GM23338 (cell line): Measurements from ENCODE around the gene MAP3K9. TPM values are rescaled to one million over a fixed set of nuclear protein-coding genes. Genes with fewer than 3 reads are reported as not detected.

Experiments
- ATAC-seq: fragments of 200-7000 bp; cut with Tn5 transposase; 3 replicates; pipeline ENCODE4 v1.9.1; 2020
- DNase-seq: peaks from one replicate; pipeline ENCODE4 v3.0.0-alpha.2; 2015; ENCODE audit warnings: low spot score
- H2AFZ ChIP-seq: fragments of 200-600 bp; sonication (generic); 2 replicates; pipeline ENCODE4 v1.8.0; 2016; ENCODE audit warnings: antibody characterized with exemption, mild to moderate bottlenecking, moderate library complexity
- H3F3A ChIP-seq: fragments of 200-600 bp; sonication (generic); replicated peaks from 2 replicates; pipeline ENCODE4 v1.8.0; 2017; ENCODE audit warnings: antibody characterized with exemption, mixed run types, low read depth
- H3K27ac ChIP-seq: fragments of 200-600 bp; sonication (generic); 2 replicates; pipeline ENCODE4 v1.6.1; 2016; ENCODE audit warnings: low read depth
- H3K27me3 ChIP-seq: fragments of 200-600 bp; sonication (generic); 2 replicates; pipeline ENCODE4 v1.8.0; 2016; ENCODE audit warnings: mild to moderate bottlenecking, mixed run types, moderate library complexity; ENCODE audit not compliant: insufficient read depth
- H3K36me3 ChIP-seq: fragments of 200-600 bp; sonication (generic); 2 replicates; pipeline ENCODE4 v1.8.0; 2016; ENCODE audit warnings: mild to moderate bottlenecking; ENCODE audit not compliant: insufficient read depth
- H3K4me1 ChIP-seq: fragments of 200-600 bp; sonication (generic); 2 replicates; pipeline ENCODE4 v1.8.0; 2016; ENCODE audit warnings: mild to moderate bottlenecking, moderate library complexity; ENCODE audit not compliant: insufficient read depth
- H3K4me2 ChIP-seq: fragments of 200-600 bp; sonication (generic); 2 replicates; pipeline ENCODE4 v1.7.1; 2017; ENCODE audit warnings: mixed run types
- H3K4me3 ChIP-seq: fragments of 200-600 bp; sonication (generic); 2 replicates; pipeline ENCODE4 v1.6.1; 2016; ENCODE audit warnings: mixed run types
- H3K79me2 ChIP-seq: fragments of 200-600 bp; sonication (generic); replicated peaks from 2 replicates; pipeline ENCODE4 v1.8.0; 2017; ENCODE audit warnings: mild to moderate bottlenecking; ENCODE audit not compliant: insufficient read depth
- H3K9me2 ChIP-seq: fragments of 200-600 bp; sonication (generic); 2 replicates; pipeline ENCODE4 v1.8.0; 2017; ENCODE audit not compliant: insufficient read depth
- H4K20me1 ChIP-seq: fragments of 200-600 bp; sonication (generic); replicated peaks from 2 replicates; pipeline ENCODE4 v1.8.0; 2017; ENCODE audit warnings: mild to moderate bottlenecking; ENCODE audit not compliant: insufficient read depth
- H3K27ac Mint-ChIP-seq: 2 replicates; pipeline ENCODE4 v1.8.0; 2020; ENCODE audit warnings: inconsistent platforms, mild to moderate bottlenecking, moderate library complexity, mixed read lengths
- H3K27me3 Mint-ChIP-seq: 3 replicates; pipeline ENCODE4 v1.8.0; 2022; ENCODE audit warnings: low read depth, mild to moderate bottlenecking, moderate library complexity, mixed read lengths, inconsistent platforms; ENCODE audit not compliant: insufficient read depth, poor library complexity
- H3K36me3 Mint-ChIP-seq: 3 replicates; pipeline ENCODE4 v1.8.0; 2021; ENCODE audit warnings: low read depth, mild to moderate bottlenecking, inconsistent platforms, moderate library complexity, mixed read lengths
- H3K4me1 Mint-ChIP-seq: 3 replicates; pipeline ENCODE4 v1.8.0; 2020; ENCODE audit warnings: mild to moderate bottlenecking, inconsistent platforms, mixed read lengths
- H3K4me3 Mint-ChIP-seq: 3 replicates; pipeline ENCODE4 v1.8.0; 2021; ENCODE audit warnings: moderate library complexity, mild to moderate bottlenecking, inconsistent platforms, mixed read lengths
- H3K9me3 Mint-ChIP-seq: 3 replicates; pipeline ENCODE4 v1.8.0; 2020; ENCODE audit warnings: moderate library complexity, mild to moderate bottlenecking, inconsistent platforms, mixed read lengths
- CREB1 ChIP-seq: fragments of 250-450 bp; sonication (Bioruptor Pico); IDR thresholded peaks from 2 replicates; pipeline ENCODE4 v1.5.0; 2020; ENCODE audit warnings: low read depth, mild to moderate bottlenecking, moderate library complexity
- CTCF ChIP-seq, 2 experiments: fragments of 200-600 bp in 1 of 2; sonication (generic) in 1 of 2; conservative IDR thresholded peaks; 2 replicates each; pipeline versions ENCODE4 v1.5.1 to v1.6.1; 2016 to 2017; ENCODE audit warnings: antibody characterized with exemption in 2 of 2, low read depth in 2 of 2, mild to moderate bottlenecking in 2 of 2, moderate library complexity in 1 of 2
- EZH2 ChIP-seq: fragments of 200-600 bp; sonication (generic); IDR thresholded peaks from one replicate; pipeline ENCODE4 v1.8.0; 2017; ENCODE audit warnings: antibody characterized with exemption, mild to moderate bottlenecking, low read depth; ENCODE audit not compliant: unreplicated experiment
- EZH2phosphoT487 ChIP-seq: fragments of 200-600 bp; sonication (generic); IDR thresholded peaks from one replicate; pipeline ENCODE4 v1.8.1; 2018; ENCODE audit warnings: antibody characterized with exemption; ENCODE audit not compliant: unreplicated experiment
- JUNB ChIP-seq: IDR thresholded peaks from one replicate; pipeline ENCODE4 v1.6.1; 2016; ENCODE audit warnings: antibody characterized with exemption; ENCODE audit not compliant: unreplicated experiment
- NANOG ChIP-seq: IDR thresholded peaks from 2 replicates; pipeline ENCODE4 v1.6.1; 2016; ENCODE audit warnings: antibody characterized with exemption, borderline replicate concordance
- POLR2AphosphoS5 ChIP-seq: IDR thresholded peaks from 2 replicates; pipeline ENCODE4 v1.6.1; 2016; ENCODE audit warnings: antibody characterized with exemption, low read depth
- STAT1 ChIP-seq: IDR thresholded peaks from one replicate; pipeline ENCODE4 v1.6.1; 2016; ENCODE audit warnings: antibody characterized with exemption; ENCODE audit not compliant: unreplicated experiment
- polyA plus RNA-seq: library from polyadenylated mRNA; unstranded; fragments of >200 nt; fragmentation: Nextera tagmentation; extraction: Ambion mirVana; gene quantifications from 2 replicates; pipeline ENCODE4 v1.2.1, GENCODE V29; 2016
- total RNA-seq: library from RNA; depleted of rRNA; stranded (reverse); fragments of >200 nt; shearing (Covaris generic); gene quantifications from 2 replicates; pipeline ENCODE4 v1.2.3, GENCODE V29; 2014

Gene MAP3K9
- total and polyA plus RNA-seq, 2 experiments from 2014 or later = 5.3 to 30.8 TPM

GRCh38 chr14:70724110-70724509, 85.2 kb downstream of the MAP3K9 start:
- Mint-ChIP-seq H3K27ac (no peak overlapping the region), H3K4me1 (peaks cover 12% of the 10 kb centered on the region), H3K9me3 (no peaks in the 10 kb centered on the region), H3K27me3 (peaks cover 2% of the 10 kb centered on the region), H3K4me3 (no peak overlapping the region), H3K36me3 (peaks cover 5% of the 10 kb centered on the region)
- H3K79me2 ChIP-seq = no peaks in the 10 kb centered on the region
- peak in 1 of 2 experiments; percentile 27; a peak in 2 of 4 replicates for TF ChIP-seq CTCF (conservative IDR thresholded peaks at IDR 0.05; ENCODE audit: low read depth in 2 of 2)
- TF ChIP-seq CREB1 (CRISPR knock-in tag) = no peak
- no peak overlapping the region for H3K27ac ChIP-seq
- H4K20me1 ChIP-seq = no peaks in the 10 kb centered on the region; the same call in 1 of the 2 replicates
- H3K4me2 ChIP-seq = no peak overlapping the region
- no peak for DNase-seq
- no peaks in the 10 kb centered on the region for H3K27me3 ChIP-seq
- H3K9me2 ChIP-seq = no peaks in the 10 kb centered on the region
- H3K4me1 ChIP-seq = no peaks in the 10 kb centered on the region
- no peaks in the 10 kb centered on the region for H3F3A ChIP-seq
- no peak overlapping the region for H2AFZ ChIP-seq
- peak; percentile 65 for ATAC-seq
- no peaks in the 10 kb centered on the region for H3K36me3 ChIP-seq
- no peak overlapping the region for H3K4me3 ChIP-seq

- Histone ChIP-seq H3K9me2 (no peaks in the 10 kb centered on the region), H3F3A (no peaks in the 10 kb centered on the region), H3K4me3 (no peak overlapping the region), H3K4me1 (no peaks in the 10 kb centered on the region), H3K36me3 (no peaks in the 10 kb centered on the region), H4K20me1 (no peaks in the 10 kb centered on the region; the same call in 1 of the 2 replicates), H3K4me2 (no peak overlapping the region), H3K27ac (no peak overlapping the region), H3K27me3 (no peaks in the 10 kb centered on the region), H3K79me2 (no peaks in the 10 kb centered on the region), H2AFZ (no peak overlapping the region)
- H3K4me1 Mint-ChIP-seq = peaks cover 12% of the 10 kb centered on the region
- DNase-seq = no peak
- H3K36me3 Mint-ChIP-seq = no peaks in the 10 kb centered on the region; the same call in 2 of the 3 replicates
- no peak overlapping the region for H3K27ac Mint-ChIP-seq
- H3K9me3 Mint-ChIP-seq = no peaks in the 10 kb centered on the region
- no peak overlapping the region for H3K4me3 Mint-ChIP-seq
- no peak for ATAC-seq
- H3K27me3 Mint-ChIP-seq = peaks cover 4% of the 10 kb centered on the region
- TF ChIP-seq STAT1 (no peak), CREB1 (CRISPR knock-in tag) (no peak), EZH2phosphoT487 (no peak), POLR2AphosphoS5 (no peak), NANOG (no peak)
Measured at GRCh38 chr14:70723276-70723675, 86.0 kb downstream of the MAP3K9 start.

- ATAC-seq (no peak), DNase-seq (no peak)
- no peak overlapping the region for H3K4me3 ChIP-seq
- Mint-ChIP-seq H3K4me1 (peaks cover 12% of the 10 kb centered on the region), H3K9me3 (no peaks in the 10 kb centered on the region), H3K27me3 (peaks cover 4% of the 10 kb centered on the region), H3K27ac (no peak overlapping the region; the same call in 1 of the 2 replicates), H3K4me3 (no peak overlapping the region), H3K36me3 (no peaks in the 10 kb centered on the region)
- H3K9me2 ChIP-seq = no peaks in the 10 kb centered on the region
- H3K4me2 ChIP-seq = no peak overlapping the region
- H3K27ac ChIP-seq = no peak overlapping the region
- no peaks in the 10 kb centered on the region; the same call in 1 of the 2 replicates for H4K20me1 ChIP-seq
- H3K27me3 ChIP-seq = no peaks in the 10 kb centered on the region
- no peaks in the 10 kb centered on the region for H3F3A ChIP-seq
- no peak for TF ChIP-seq EZH2phosphoT487
- TF ChIP-seq EZH2 = no peak
- TF ChIP-seq JUNB = no peak
- TF ChIP-seq POLR2AphosphoS5 = no peak
- TF ChIP-seq CREB1 (CRISPR knock-in tag) = no peak
- H2AFZ ChIP-seq = no peak overlapping the region
- no peaks in the 10 kb centered on the region for H3K36me3 ChIP-seq
- H3K79me2 ChIP-seq = no peaks in the 10 kb centered on the region
- H3K4me1 ChIP-seq = no peaks in the 10 kb centered on the region
Measured at GRCh38 chr14:70722418-70722817, 86.9 kb downstream of the MAP3K9 start.
